OCI-LY7 (cell line): ENCODE measurements around the gene PTPRF. TPM values are rescaled to one million over a fixed set of nuclear protein-coding genes. Genes with fewer than 3 reads are reported as not detected.

Source experiments
- BruUV-seq: library from RNA; stranded (reverse); fragments of 400-500 nt; replicated peaks from 2 replicates; lab custom pipeline; 2021; lab: Mats Ljungman, UMichigan
- CTCF ChIA-PET: fragments of 300-600 bp; sonication (Branson Sonifier 250); formaldehyde crosslinking; loops from one replicate; lab custom pipeline; 2022; ENCODE audit warnings: antibody characterized with exemption; ENCODE audit not compliant: unreplicated experiment; lab: Charles Lee
- POLR2A ChIA-PET: fragments of 300-600 bp; sonication (Branson Sonifier 250); formaldehyde crosslinking; loops from one replicate; lab custom pipeline; 2022; ENCODE audit warnings: antibody characterized with exemption; lab: Charles Lee
- DNase-seq: peaks from one replicate; pipeline ENCODE4 v3.0.0-alpha.2; 2015; ENCODE audit warnings: low spot score
- H2AFZ ChIP-seq: fragments of 200-600 bp; sonication (generic), shearing (Covaris generic); 2 replicates; pipeline ENCODE4 v1.6.1; 2014; ENCODE audit warnings: mild to moderate bottlenecking, antibody characterized with exemption, low read length, moderate library complexity
- H3K27ac ChIP-seq: fragments of 200-600 bp; sonication (generic); 2 replicates; pipeline ENCODE4 v1.5.1; 2014; ENCODE audit warnings: mixed run types, low read depth, mild to moderate bottlenecking, moderate library complexity, low read length, inconsistent platforms; ENCODE audit not compliant: poor library complexity, severe bottlenecking
- H3K36me3 ChIP-seq: fragments of 200-600 bp; sonication (generic); 2 replicates; pipeline ENCODE4 v1.6.1; 2014; ENCODE audit warnings: mild to moderate bottlenecking, antibody characterized with exemption, low read length, moderate library complexity, mixed read lengths; ENCODE audit not compliant: insufficient read depth
- H3K4me1 ChIP-seq: fragments of 200-600 bp; sonication (generic); 2 replicates; pipeline ENCODE4 v1.5.1; 2014; ENCODE audit warnings: mild to moderate bottlenecking, low read length; ENCODE audit not compliant: insufficient read depth, poor library complexity, severe bottlenecking
- H3K4me2 ChIP-seq: fragments of 200-600 bp; sonication (generic); 2 replicates; pipeline ENCODE4 v1.6.1; 2014; ENCODE audit warnings: mild to moderate bottlenecking, low read length
- H3K4me3 ChIP-seq: fragments of 200-600 bp; sonication (generic); 2 replicates; pipeline ENCODE4 v1.5.1; 2014; ENCODE audit warnings: mild to moderate bottlenecking, low read depth, low read length; ENCODE audit not compliant: poor library complexity, severe bottlenecking
- H3K79me2 ChIP-seq: fragments of 200-600 bp; sonication (generic); 2 replicates; pipeline ENCODE4 v1.6.1; 2016; ENCODE audit warnings: low read depth, mild to moderate bottlenecking, low read length, moderate library complexity, mixed read lengths; ENCODE audit not compliant: insufficient read depth
- H3K9me2 ChIP-seq: fragments of 200-600 bp; sonication (generic); 2 replicates; pipeline ENCODE4 v1.6.1; 2016; ENCODE audit warnings: mild to moderate bottlenecking, low read length, mixed read lengths; ENCODE audit not compliant: insufficient read depth
- H3K9me3 ChIP-seq: fragments of 200-600 bp; sonication (generic); 2 replicates; pipeline ENCODE4 v1.6.1; 2014; ENCODE audit warnings: mild to moderate bottlenecking, mixed run types, low read length, mixed read lengths
- H4K20me1 ChIP-seq: fragments of 200-600 bp; sonication (generic); 2 replicates; pipeline ENCODE4 v1.6.1; 2014; ENCODE audit warnings: mild to moderate bottlenecking, antibody characterized with exemption, low read length, moderate library complexity, mixed read lengths; ENCODE audit not compliant: insufficient read depth
- CTCF ChIP-seq: fragments of 200-600 bp; sonication (generic); conservative IDR thresholded peaks from 2 replicates; pipeline ENCODE4 v1.5.1; 2014; ENCODE audit warnings: mild to moderate bottlenecking, antibody characterized with exemption, low read length, moderate library complexity, mixed read lengths
- EZH2phosphoT487 ChIP-seq: fragments of 200-600 bp; sonication (generic); IDR thresholded peaks from 2 replicates; pipeline ENCODE4 v1.6.1; 2018; ENCODE audit warnings: low read depth, borderline replicate concordance, mild to moderate bottlenecking, mixed run types, antibody characterized with exemption, low read length, moderate library complexity, mixed read lengths
- intact Hi-C: fragments of 100-400 bp; cut with micrococcal nuclease; formaldehyde crosslinking; loops from one replicate; pipeline ENCODE4 v1.10.0; 2022; ENCODE audit not compliant: unreplicated experiment
- total RNA-seq, 2 experiments: library from RNA; depleted of rRNA in 1 of 2; stranded (reverse); fragments of >200 nt in 1 of 2; shearing (Covaris generic) in 1 of 2; gene quantifications; 2 replicates each; pipeline ENCODE4 v1.2.3, GENCODE V29; 2014 to 2022

PTPRF gene
- total RNA-seq, 2 experiments from 2014 or later = 0.06 to 0.48 TPM

- Histone ChIP-seq H3K4me2 (no peak overlapping the region), H3K9me3 (no peaks in the 10 kb centered on the region), H3K4me3 (no peak overlapping the region), H3K9me2 (no peaks in the 10 kb centered on the region), H3K27ac (no peak overlapping the region), H4K20me1 (no peaks in the 10 kb centered on the region), H3K79me2 (no peaks in the 10 kb centered on the region), H3K36me3 (no peaks in the 10 kb centered on the region), H2AFZ (no peak overlapping the region), H3K4me1 (no peaks in the 10 kb centered on the region)
- CTCF ChIA-PET = no interaction called here
- no peak for DNase-seq
- TF ChIP-seq EZH2phosphoT487 (no peak), CTCF (no peak)
- intact Hi-C loops = no loop called here
- no TSS peak for BruUV-seq
- POLR2A ChIA-PET = no interaction called here
Measured at GRCh38 chr1:43608827-43609226, 78.1 kb downstream of the PTPRF start.

GRCh38 chr1:43610339-43610738 is 79.7 kb downstream of the PTPRF start:
- BruUV-seq = no TSS peak
- H3K9me2 ChIP-seq = no peaks in the 10 kb centered on the region
- H3K27ac ChIP-seq = no peak overlapping the region
- no peak overlapping the region for H2AFZ ChIP-seq
- ChIA-PET CTCF (no interaction called here), POLR2A (no interaction called here)
- H3K79me2 ChIP-seq = no peaks in the 10 kb centered on the region
- no peak overlapping the region for H3K4me2 ChIP-seq
- TF ChIP-seq EZH2phosphoT487 = no peak
- no peak for TF ChIP-seq CTCF
- DNase-seq = no peak
- no peaks in the 10 kb centered on the region for H3K36me3 ChIP-seq
- H3K9me3 ChIP-seq = no peaks in the 10 kb centered on the region
- no peak overlapping the region for H3K4me3 ChIP-seq
- no peaks in the 10 kb centered on the region for H4K20me1 ChIP-seq
- H3K4me1 ChIP-seq = no peaks in the 10 kb centered on the region
- intact Hi-C loops = no loop called here

- Histone ChIP-seq H3K4me2 (no peak overlapping the region), H3K4me3 (no peak overlapping the region), H3K9me2 (no peaks in the 10 kb centered on the region), H4K20me1 (no peaks in the 10 kb centered on the region), H2AFZ (no peak overlapping the region), H3K9me3 (no peaks in the 10 kb centered on the region), H3K79me2 (no peaks in the 10 kb centered on the region), H3K4me1 (no peaks in the 10 kb centered on the region), H3K27ac (no peak overlapping the region), H3K36me3 (no peaks in the 10 kb centered on the region)
- intact Hi-C loops = no loop called here
- no TSS peak for BruUV-seq
- DNase-seq = no peak
- ChIA-PET POLR2A (no interaction called here), CTCF (interaction anchor here (0.6 kb wide), 1 partner anchor 920 kb away, joined by 3 read pairs; no protein-coding TSS in a partner anchor)
- TF ChIP-seq EZH2phosphoT487 (no peak), CTCF (no peak)
Measured at GRCh38 chr1:43611950-43612349, 81.3 kb downstream of the PTPRF start.
